ENCODE measurements around the gene FBXW4.
A peak's percentile ranks its signal among the peaks of the same experiment; 100 is the strongest.

FBXW4 gene

DNA sequence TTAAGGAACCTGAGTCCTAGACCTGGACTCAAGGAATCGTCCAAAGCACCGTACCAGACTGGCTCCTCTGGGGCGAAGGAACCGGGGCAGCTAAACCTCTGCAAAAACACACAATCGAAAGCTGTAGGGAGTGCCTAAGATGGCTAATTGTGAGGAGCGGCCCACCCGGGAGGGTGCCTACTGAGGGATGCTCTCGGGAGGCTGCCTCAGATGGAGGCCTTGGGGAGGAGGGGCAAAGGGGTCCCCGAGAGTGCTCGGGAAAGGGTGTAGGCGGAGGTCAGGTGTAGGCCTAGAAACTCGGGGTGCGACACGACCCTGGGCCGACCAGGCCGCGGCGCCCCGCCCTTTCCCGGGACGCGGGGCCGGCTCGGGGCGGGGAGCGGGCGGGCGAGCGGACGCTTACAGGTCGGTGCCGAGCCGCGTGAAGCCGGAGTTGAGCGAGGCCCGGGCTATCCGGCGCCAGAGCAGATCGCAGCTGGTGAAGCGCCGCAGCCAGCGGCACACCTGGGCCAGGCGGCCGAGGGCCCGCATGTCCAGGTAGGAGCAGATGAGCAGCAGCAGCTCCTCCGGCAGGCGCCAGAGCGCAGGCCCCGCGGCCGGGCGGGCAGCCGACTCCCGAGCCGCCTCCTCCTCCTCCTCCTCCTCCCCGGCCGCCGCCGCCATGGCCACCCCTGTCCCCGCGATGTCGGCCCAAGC is 844 bp downstream of the FBXW4 start (continued):
- TF ChIP-seq ZNF510 (tag by site-specific recombination; IDR thresholded peaks at IDR 0.05; ENCODE audit: insufficient replicate concordance) (no peak), ZNF211 (tag by site-specific recombination; IDR thresholded peaks at IDR 0.05; ENCODE audit: low read depth) (no peak), ZNF529 (tag by site-specific recombination; IDR thresholded peaks at IDR 0.05; ENCODE audit: insufficient replicate concordance) (no peak), ZNF335 (tag by site-specific recombination; conservative IDR thresholded peaks at IDR 0.05) (peak; percentile 58), GLIS1 (tag by site-specific recombination; IDR thresholded peaks at IDR 0.05) (peak; percentile 53; the same call in 1 of the 2 replicates), ZNF426 (tag by site-specific recombination; IDR thresholded peaks at IDR 0.05) (no peak), ZNF777 (tag by site-specific recombination; IDR thresholded peaks at IDR 0.05; ENCODE audit: borderline replicate concordance) (no peak; the same call in 1 of the 2 replicates), ZNF518A (tag by site-specific recombination; conservative IDR thresholded peaks at IDR 0.05; ENCODE audit: low read depth) (no peak), ZBTB8A (tag by site-specific recombination; IDR thresholded peaks at IDR 0.05) (peak; percentile 70), ZNF221 (tag by site-specific recombination; IDR thresholded peaks at IDR 0.05; ENCODE audit: borderline replicate concordance) (no peak), ZNF175 (tag by site-specific recombination; IDR thresholded peaks at IDR 0.05) (no peak), ZNF121 (tag by site-specific recombination; IDR thresholded peaks at IDR 0.05) (peak; percentile 23; the same call in 1 of the 2 replicates), PRDM1 (tag by site-specific recombination; IDR thresholded peaks at IDR 0.05) (no peak), ZNF830 (tag by site-specific recombination; IDR thresholded peaks at IDR 0.05; ENCODE audit: low read depth) (no peak), ZBTB20 (tag by site-specific recombination; IDR thresholded peaks at IDR 0.05) (peak; percentile 82), GLI2 (tag by site-specific recombination; IDR thresholded peaks at IDR 0.05; ENCODE audit: borderline replicate concordance, low read depth) (no peak), ZNF184 (tag by site-specific recombination; IDR thresholded peaks at IDR 0.05) (peak; percentile 80; the same call in 1 of the 2 replicates), ZNF37A (tag by site-specific recombination; IDR thresholded peaks at IDR 0.05) (no peak), ZNF488 (tag by site-specific recombination; IDR thresholded peaks at IDR 0.05) (no peak), ZEB2 (tag by site-specific recombination; IDR thresholded peaks at IDR 0.05) (0 out of 2 replicates have a peak, but pooled peaks have one; percentile 45), ZNF624 (tag by site-specific recombination; IDR thresholded peaks at IDR 0.05) (no peak), MZF1 (tag by site-specific recombination; IDR thresholded peaks at IDR 0.05; ENCODE audit: borderline replicate concordance) (peak; percentile 30; the same call in 1 of the 2 replicates), ZNF776 (tag by site-specific recombination; IDR thresholded peaks at IDR 0.05; ENCODE audit: borderline replicate concordance) (no peak), ZNF670 (tag by site-specific recombination; IDR thresholded peaks at IDR 0.05; ENCODE audit: low read depth) (no peak), ZNF560 (tag by site-specific recombination; IDR thresholded peaks at IDR 0.05; ENCODE audit: borderline replicate concordance) (no peak)
- TF ChIP-seq, protein P1, sequence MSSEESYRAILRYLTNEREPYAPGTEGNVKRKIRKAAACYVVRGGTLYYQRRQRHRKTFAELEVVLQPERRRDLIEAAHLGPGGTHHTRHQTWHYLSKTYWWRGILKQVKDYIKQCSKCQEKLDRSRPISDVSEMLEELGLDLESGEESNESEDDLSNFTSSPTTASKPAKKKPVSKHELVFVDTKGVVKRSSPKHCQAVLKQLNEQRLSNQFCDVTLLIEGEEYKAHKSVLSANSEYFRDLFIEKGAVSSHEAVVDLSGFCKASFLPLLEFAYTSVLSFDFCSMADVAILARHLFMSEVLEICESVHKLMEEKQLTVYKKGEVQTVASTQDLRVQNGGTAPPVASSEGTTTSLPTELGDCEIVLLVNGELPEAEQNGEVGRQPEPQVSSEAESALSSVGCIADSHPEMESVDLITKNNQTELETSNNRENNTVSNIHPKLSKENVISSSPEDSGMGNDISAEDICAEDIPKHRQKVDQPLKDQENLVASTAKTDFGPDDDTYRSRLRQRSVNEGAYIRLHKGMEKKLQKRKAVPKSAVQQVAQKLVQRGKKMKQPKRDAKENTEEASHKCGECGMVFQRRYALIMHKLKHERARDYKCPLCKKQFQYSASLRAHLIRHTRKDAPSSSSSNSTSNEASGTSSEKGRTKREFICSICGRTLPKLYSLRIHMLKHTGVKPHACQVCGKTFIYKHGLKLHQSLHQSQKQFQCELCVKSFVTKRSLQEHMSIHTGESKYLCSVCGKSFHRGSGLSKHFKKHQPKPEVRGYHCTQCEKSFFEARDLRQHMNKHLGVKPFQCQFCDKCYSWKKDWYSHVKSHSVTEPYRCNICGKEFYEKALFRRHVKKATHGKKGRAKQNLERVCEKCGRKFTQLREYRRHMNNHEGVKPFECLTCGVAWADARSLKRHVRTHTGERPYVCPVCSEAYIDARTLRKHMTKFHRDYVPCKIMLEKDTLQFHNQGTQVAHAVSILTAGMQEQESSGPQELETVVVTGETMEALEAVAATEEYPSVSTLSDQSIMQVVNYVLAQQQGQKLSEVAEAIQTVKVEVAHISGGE (tag by site-specific recombination; conservative IDR thresholded peaks at IDR 0.05; ENCODE audit: low read depth): no peak
- TF ChIP-seq, protein P2, sequence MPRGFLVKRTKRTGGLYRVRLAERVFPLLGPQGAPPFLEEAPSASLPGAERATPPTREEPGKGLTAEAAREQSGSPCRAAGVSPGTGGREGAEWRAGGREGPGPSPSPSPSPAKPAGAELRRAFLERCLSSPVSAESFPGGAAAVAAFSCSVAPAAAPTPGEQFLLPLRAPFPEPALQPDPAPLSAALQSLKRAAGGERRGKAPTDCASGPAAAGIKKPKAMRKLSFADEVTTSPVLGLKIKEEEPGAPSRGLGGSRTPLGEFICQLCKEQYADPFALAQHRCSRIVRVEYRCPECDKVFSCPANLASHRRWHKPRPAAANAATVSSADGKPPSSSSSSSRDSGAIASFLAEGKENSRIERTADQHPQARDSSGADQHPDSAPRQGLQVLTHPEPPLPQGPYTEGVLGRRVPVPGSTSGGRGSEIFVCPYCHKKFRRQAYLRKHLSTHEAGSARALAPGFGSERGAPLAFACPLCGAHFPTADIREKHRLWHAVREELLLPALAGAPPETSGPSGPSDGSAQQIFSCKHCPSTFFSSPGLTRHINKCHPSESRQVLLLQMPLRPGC (tag by site-specific recombination; IDR thresholded peaks at IDR 0.05): no peak
- TF ChIP-seq, protein P3, sequence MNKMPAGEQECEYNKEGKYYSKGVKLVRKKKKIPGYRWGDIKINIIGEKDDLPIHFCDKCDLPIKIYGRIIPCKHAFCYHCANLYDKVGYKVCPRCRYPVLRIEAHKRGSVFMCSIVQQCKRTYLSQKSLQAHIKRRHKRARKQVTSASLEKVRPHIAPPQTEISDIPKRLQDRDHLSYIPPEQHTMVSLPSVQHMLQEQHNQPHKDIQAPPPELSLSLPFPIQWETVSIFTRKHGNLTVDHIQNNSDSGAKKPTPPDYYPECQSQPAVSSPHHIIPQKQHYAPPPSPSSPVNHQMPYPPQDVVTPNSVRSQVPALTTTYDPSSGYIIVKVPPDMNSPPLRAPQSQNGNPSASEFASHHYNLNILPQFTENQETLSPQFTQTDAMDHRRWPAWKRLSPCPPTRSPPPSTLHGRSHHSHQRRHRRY (tag by site-specific recombination; IDR thresholded peaks at IDR 0.05): no peak
